Measurements from ENCODE around the gene FILIP1.

Gene FILIP1

DNA sequence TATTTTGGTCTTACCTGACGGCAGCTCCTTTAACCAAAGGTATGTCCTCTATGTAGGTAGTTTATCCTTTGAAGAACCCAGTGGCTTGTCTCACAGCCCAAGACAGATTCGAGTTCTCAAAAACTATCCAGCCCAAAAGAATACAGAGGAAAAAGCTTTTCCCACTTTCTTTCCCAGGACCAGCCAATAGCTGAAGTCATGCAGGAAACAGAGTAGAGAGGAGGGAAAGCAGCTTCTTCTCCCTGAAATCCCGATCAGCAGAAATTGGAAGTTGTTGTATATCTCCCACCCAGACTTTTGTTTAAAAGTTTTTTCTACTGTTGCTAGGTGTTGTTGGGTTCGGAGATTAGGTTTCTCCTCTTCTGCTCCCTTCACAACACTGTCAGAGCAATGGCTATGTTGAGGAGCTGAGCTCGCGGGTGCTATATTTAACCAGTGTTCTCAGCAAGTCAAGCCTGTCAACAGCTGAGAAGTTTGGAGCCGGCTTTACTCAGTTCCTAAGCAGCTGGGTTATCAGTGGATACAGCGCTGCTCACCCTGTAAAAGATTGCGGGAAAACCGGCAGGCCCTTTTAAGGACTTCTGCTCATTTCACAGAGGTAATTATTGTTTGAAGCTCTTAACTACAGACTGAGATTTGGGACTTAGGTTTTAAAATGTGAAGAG, at the start of gene FILIP1:
FILIP1 (minus strand) TSS at position 401 of the 665 bp plus-strand sequence. CDS start 78,828 bp downstream, outside the sequence.
- DNase-seq, result peak in 24 of 56 donors; percentile 1 to 42 (median 7)

GRCh38 chr6:75543311-75543710, 49.7 kb upstream of the FILIP1 start:
- no peak for DNase-seq

DNA sequence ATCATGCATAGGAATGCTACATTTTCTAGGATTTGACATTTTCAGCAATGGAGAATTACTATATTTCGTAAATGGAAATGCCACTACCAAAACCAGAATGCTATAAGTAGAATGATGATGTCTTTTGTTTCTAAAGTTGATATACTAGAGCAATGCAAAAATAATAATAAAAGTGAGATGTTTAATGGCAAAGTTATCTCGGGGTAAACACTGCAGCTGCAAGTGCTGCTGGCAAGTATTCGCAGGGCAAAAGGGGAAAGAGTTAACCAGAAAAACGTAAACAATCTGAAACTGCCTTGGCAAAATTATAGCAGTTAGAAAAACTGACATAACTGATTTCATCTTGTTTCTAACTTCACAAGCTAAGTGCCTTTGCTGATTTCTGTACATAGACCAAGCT, 45.5 kb upstream of the FILIP1 start:
- no peak for DNase-seq

DNA sequence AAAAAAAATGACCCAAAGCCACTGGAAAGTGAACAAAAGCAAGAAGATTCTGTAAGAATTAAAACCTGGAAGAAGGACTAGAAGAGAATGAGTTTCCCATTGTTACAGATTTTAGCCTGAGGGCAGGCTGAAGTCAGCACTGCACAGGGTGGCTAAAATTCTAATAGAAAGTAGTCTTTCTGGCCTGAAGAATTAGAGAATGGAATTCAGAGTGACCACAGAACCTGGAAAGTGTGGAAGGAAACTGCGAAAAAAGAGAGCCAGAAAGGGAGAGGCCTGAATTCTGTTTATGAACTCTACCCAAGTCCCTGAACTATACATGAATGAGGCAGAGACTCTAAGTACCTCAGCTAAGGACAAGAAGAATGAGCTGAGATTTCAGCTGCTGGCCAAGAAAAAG, 38.9 kb upstream of the FILIP1 start:
- no peak for DNase-seq

- no peak for DNase-seq
Observed at GRCh38 chr6:75531174-75531573, 37.6 kb upstream of the FILIP1 start.

- DNase-seq, result no peak
Observed at GRCh38 chr6:75530696-75531095, 37.1 kb upstream of the FILIP1 start.

GRCh38 chr6:75528423-75528822, 34.8 kb upstream of the FILIP1 start:
- DNase-seq, result no peak

DNA sequence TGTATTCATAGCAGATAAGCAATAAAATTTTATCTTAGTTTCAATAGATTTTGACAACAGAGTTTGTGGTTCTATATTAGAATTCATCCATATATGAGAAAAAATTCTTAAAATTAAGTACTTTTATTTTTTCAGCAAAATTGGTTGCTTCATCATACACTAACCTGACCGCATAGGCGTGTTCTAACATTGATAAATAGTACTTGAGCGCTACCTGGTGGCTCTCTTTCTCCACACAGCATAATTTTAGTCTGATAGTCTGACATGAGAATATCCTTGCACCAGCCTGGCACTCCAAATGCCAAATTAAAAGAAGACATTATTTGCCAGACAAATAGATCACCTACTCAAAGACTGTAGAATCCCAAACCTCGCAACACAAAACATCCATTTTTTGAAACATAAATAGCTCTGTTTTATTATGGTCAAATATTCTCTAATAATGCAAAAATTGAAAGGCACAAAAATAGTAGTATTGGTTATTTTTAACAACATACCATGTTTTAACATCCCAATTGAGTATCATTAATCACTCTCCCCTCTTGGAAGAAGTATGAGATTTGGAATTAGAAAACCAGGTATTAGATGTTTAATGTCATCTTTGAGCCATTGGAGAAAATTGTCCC, 33.0 kb upstream of the FILIP1 start:
- DNase-seq, result peak in 33 of 56 donors; percentile 1 to 74 (median 13)

DNA sequence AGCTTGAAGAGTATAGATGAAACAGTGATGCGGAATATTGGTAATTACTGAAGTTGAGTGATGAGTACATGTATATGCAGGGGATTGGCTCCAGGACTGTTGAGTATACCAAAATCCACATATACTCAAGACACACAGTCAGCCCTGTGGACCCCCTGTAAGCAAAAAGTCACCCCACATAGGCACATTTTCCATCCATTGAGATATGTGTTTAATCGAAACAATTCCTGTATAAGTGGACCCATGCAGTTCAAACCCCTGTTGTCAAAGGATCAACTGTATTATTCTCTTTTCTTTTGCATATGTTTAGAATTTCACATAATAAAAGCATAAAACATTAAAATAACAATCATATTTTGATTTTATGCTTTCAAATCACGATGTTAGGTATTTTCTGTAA, 32.1 kb upstream of the FILIP1 start:
- no peak for DNase-seq

DNA sequence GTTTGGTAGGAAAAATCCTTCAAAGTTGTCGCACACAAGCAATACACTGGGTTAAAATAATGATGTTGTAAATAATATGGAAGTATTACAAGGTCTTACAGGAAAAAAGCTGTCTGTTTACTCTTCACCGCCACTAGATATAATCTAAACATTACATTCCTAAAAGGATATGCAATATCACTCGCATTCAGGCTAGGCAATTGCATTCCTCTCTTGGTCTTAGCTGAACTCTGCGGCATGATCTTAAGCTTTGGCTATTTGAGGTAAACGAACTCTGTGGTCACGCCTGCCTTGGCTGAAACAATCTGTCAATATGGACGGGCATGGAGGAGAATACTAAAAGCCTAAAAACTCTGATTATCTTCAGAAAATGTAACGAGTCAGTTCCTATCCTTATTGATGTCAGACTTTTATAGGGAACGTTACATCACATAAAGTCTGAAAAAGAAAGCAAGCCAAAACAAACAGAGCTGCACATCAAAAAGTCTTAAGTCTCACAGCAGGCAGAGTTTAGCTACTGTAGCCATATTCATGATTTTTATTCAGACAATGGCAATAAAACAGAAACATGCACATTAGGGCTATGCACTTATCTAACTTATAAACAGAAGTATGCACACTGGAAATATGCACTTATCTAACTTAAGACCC, 30.8 kb upstream of the FILIP1 start:
- no peak for DNase-seq

- DNase-seq, result no peak
Observed at GRCh38 chr6:75516757-75517156, 23.2 kb upstream of the FILIP1 start.

DNA sequence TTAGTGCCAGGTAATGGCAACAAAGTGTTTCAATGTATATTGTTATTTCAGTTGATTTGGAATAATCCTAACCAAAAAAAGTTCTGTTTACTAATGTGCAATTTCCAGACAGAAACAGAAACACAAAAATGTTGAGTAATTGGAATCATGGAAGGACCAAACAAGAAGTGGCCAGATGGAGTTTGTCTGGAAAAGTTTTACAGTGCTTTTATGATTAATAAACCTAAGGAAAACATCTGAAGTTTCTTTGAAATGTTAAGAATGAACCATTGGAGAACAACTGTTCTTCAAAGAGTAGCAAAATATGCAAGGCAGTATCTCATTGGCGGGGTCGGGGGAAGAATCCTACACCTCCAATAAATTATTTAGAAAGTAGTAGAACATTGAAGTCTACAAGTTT, 19.0 kb upstream of the FILIP1 start:
- DNase-seq, result no peak

- DNase-seq, result no peak
Observed at GRCh38 chr6:75505424-75505823, 11.8 kb upstream of the FILIP1 start.

GRCh38 chr6:75504465-75505222, 11.0 kb upstream of the FILIP1 start:
- no peak for DNase-seq

- no peak for DNase-seq
Observed at GRCh38 chr6:75503291-75503690, 9.7 kb upstream of the FILIP1 start.

DNA sequence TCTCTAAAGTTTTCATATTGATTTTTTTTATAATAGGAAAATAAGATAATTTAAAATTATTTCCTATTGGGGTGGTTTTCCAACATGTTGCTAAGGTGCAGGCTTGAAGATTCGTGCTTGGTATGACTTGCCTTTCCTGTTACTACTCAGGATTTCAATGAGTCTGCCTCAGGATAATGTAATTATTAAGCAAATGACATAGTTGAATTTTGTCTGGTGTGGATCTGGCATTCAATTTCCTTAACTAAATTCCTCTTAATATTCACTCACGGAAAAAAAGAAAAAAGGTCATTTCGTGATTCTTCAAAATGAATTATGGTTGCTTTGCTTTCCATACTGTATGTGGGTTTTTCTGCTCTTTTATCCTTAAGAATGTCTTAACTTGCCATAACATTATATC, 9.3 kb upstream of the FILIP1 start:
- no peak for DNase-seq

GRCh38 chr6:75501756-75502155, 8.2 kb upstream of the FILIP1 start:
- no peak for DNase-seq

DNA sequence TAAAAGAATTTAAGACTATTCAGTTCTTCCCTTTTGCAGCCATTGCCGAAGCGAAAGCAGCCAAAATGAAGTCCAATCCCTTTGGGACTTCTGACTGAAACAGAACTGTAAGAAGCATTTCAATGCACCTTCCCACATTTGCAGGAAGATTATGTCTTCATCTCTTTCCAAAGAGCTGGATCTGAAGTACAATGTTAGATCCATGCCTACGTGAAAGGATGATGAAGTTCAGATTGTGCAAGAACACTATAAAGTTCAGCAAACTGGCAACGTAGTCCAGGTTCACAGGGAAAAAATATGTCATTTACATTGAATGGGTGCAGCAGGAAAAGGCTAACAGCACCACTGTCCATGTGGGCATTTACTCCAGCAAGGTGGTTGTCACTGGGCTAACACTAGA, 6.0 kb upstream of the FILIP1 start:
- no peak for DNase-seq

DNA sequence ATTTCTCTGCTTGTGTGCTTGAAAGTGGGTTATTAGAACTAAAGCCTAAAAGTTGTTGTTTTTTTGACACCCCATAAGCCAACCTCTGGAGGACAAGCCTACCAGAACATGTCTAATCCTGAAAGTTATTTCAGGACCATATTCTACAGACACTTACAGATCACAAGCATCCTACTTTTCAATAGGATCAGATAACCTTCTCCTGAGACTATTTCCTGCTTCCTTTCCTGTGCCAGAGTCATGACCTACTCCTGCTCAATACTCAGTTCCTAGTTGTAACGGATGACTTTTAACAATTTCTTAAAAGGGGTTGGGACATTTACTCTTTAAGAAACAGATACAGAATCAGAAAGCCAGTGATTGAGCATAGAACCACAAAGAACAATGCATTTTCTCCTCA, 5.3 kb upstream of the FILIP1 start:
- DNase-seq, result no peak

DNA sequence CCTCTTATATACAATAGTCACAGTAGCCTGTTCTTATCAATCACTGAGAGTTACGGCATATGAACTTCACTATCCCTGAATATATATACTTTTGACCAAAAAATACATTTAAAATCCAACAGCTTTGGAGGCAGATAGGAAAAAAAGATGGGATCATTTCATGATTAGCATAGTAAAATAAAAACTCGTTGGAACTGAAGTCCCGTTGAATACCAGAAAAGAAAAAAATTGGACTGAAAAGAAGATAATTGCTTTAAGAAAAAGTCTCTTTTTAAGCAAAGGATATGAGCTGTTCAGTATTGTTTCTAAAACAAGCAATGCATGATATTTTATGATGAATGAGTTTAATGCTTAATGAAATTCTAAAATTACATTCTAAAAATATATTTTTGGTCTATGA, 4.4 kb upstream of the FILIP1 start:
- DNase-seq, result no peak

GRCh38 chr6:75495011-75495410, 1.4 kb upstream of the FILIP1 start:
- DNase-seq, result no peak

- DNase-seq, result no peak
Observed at GRCh38 chr6:75494290-75494689, 690 bp upstream of the FILIP1 start.
